NCI-H1092 treated with DMSO at 0.1 percent for 48 hours (cell line): ENCODE results near the gene C4orf54.

Experiments used
- DNase-seq: peaks from one replicate; lab custom pipeline; 2025; lab: John Stamatoyannopoulos, UW

C4orf54 gene

DNA sequence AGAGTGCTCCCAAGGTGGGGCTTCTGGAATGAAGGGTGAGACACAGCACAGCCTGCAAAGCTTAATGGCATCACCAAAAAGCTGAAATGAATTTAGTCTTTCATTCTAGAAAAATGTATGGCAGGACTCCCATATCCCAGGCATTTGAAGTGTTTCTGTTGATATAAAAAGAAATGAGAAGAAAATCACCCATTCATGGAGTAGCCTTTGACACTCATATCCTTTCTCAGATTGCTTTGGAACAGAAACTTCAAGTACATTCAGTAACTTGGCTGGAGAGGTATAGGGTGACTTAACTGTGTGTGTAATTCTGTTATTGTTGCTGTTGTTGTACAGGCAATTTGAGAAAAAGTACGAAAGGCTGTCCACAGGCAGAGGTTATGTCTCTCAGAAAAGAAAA is 35.3 kb downstream of the C4orf54 start:
- no peak for DNase-seq

DNA sequence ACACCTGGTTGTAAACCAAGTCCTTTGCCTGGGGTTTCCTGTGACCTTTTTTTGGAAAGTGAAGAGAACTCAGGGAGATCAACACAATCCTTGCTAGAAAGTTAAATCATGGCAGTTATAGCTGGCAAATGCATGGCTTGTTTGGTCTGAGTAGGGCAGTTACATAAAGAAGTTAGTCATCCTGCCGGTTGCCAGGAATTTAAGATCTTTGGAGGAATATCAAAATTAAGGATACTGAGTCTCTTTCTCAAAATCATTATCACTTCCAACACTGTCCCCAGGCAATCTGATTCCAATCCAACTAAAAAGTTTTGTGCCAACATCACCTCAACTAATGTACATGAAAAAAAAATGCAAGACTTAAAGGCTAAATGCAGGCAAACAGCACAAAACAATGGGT is 40.3 kb downstream of the C4orf54 start:
- DNase-seq = no peak

DNA sequence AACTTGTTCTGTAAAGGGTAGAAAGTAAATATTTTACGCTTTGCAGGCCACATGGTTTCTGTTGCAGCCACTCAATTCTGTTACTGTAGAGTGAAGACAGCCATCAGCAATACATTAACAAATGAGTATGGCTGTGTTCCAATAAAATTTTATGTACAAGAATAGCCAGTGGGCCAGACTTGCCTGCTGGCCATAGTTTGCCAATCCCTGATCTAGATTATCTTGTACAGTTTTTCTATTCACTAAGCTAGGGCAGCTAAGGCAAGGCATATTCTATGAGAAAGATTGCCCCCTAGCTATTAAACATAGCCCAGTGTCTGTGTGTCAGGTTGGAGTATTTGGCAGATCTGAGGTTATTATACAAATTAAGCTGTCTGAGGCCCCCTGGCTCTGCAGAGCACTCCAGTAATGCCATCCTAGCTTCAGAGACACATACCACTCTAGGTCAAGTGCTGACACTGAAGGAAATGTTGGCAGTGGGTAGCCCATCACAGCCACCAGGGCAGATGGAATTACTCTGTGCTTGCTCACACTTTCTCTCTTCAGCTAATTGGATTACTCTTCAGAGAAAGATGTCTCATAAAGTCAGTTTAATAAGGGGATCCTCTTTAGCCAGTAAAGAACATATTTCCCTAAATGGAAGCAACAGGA is 42.3 kb downstream of the C4orf54 start:
- DNase-seq = no peak

DNA sequence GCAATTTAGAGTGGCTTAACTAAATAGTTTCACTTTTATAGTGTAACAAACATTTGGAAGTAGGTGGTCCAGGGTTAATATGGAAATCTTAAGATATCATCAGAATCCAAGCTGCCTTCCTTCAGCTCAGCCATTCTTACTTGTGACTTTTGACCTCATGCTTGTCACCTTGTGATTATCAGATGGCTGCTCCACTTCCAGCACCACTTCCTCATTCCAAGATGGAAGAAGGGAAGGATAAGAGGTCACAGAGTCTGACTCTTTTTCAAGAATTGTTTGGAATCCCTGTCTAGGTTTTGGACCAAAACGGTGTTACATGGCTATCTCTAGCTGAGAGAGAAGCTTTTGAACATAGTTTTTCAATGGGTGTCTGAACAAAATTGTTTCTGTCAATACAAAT is 43.1 kb downstream of the C4orf54 start:
- DNase-seq = no peak

DNA sequence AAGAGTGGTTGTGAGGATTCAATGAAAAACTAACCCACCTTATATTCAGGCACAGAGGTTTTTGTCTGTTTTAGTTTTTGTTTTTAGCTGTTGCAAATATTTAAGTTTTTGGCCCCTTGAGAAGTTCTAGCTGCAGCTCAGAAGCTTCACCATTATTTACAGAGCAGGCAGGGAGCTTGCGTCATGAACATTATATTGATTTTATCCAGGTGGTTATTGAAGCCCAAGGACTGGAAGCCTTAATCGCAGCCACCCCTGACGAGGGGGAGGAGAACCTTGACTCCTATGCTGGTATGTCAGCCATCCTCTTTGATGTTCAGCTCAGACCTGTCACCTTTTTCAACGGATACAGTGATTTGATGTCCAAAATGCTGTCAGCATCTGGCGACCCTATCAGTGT is 44.9 kb downstream of the C4orf54 start:
- no peak for DNase-seq

DNA sequence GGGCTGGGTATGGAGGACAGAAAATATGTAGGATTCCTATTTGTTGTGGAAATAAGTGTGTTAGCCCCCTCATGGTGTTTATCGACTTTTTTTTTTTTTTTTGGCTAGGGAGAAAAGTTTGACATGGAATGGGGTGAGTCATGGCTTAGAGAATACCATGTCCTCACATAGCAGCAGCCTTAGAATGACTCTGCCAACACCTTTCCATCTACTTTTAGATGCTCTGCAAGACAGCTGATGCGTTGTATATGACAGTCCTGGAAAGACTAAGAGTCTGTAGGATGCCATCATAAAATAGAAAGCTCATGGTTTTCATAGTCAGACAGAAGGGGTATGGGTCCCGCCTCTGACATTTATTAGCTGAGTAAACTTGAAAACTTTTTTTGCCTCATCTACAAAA is 45.3 kb downstream of the C4orf54 start:
- DNase-seq = no peak

DNA sequence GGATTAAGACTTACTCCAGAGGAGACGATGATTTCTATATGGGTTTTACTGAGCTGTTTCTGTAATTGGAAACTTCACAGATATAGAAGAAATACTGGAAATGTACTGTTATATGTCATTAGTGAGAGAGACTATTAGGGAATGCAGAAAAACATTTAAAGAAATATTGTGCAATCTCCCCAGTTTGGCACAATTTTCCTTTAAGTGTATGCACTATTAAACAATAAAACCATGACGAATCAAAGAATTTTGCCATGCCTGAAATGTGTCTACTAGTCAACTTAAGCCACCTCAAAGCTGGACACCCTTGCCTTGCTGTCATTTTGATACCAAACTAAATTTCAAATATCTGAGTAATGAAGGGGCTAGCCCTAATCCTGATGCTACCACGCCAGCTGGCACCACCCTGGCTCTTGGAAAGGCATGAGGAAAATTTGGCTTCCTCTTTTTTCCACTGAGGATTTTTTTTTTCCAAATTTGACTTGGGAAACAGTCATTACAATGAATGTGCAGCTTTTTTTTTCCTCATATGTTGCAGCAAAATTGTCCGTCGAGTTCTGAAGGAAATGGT is 46.9 kb downstream of the C4orf54 start:
- DNase-seq = no peak

DNA sequence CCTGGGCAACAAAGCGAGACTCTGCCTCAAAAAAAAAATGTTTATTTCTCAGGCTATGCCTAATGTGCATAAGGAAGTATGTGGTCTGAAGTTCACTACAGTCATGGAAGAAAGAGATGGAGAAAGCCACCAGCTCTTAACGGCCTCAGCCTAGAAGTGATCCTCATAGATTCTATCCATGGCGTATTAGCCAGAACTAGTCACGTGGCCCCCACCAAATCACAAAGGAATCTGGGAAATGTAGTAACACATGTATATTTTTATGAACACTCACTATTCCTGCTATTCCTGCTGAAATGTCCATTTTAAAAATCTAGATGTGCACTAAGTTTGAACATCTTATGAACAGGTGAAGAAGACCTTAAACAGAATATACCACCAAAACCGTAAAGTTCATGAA is 49.2 kb downstream of the C4orf54 start:
- DNase-seq = no peak
